ENCODE results near the gene SMC6. TPM values are rescaled to one million over a fixed set of nuclear protein-coding genes. Genes with fewer than 3 reads are reported as not detected.

Gene SMC6
- total and polyA plus RNA-seq, 2 experiments from 2014 or later: 53.4 to 59.8 TPM

DNA sequence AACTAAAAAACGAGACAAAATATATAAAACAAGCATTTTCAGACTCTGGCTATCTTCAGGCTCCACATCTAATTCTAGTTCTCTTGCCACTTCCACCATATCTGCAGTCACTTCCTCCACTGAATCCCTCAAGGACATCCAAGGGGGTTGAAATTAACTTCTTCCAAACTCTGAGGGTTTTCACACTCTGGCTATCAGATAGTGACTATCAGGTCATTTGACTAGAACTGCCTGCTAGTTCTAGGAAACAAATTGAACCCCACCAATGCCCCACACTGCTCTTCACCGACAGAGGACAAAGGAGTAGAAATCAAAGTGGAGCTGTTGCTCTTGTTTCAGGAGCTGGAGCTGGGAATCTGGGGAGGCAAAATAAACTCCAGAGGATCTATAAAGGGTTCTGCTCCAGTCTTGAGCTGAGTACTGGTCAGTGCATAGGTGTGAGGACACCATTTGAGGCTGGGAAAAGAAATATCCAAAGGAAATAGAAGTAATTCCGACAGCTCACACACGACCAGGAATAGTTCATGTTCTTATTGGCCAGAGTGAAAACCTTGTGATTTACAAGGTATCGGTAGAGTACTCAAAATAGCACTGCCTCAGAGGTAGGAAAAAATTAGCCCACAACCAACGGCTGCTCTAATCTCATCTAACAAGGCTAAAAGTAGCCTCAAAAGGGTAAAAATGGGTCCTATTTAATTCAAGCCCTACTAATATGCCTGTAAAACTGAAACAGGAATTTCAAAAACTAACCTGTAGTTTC is 71.3 kb downstream of the SMC6 start:
- no peak for ATAC-seq

DNA sequence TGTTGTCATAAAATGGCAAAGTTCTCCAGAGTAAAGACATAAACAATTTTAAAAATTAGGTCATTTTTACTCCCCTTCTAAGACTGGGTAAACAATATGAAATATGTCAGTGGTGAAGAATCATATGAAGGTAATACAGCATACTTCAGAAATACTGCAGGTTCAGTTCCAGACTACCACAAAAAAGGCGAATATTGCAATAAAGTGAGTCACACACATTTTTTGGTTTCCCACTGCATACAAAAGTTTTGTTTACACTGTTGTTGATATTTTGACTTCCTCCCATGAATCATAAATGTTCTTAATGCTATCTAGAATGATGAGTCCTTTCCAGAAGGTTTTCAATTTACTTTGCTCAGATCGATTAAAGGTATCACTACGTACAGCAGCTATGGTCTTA is 73.5 kb downstream of the SMC6 start:
- ATAC-seq (no peak), DNase-seq (ENCODE audit: low spot score) (no peak)
- Histone ChIP-seq H3F3A (replicated peaks; ENCODE audit: low read depth) (no peaks in the 10 kb centered on the region), H3K4me2 (no peak overlapping the region), H3K27ac (ENCODE audit: low read depth) (no peak overlapping the region), H3K36me3 (ENCODE audit: insufficient read depth) (peaks cover 15% of the 10 kb centered on the region; the same call in 1 of the 2 replicates), H3K79me2 (replicated peaks; ENCODE audit: insufficient read depth) (no peaks in the 10 kb centered on the region), H2AFZ (no peak overlapping the region), H3K9me2 (ENCODE audit: insufficient read depth) (no peaks in the 10 kb centered on the region), H3K4me1 (ENCODE audit: insufficient read depth) (no peaks in the 10 kb centered on the region), H3K4me3 (no peak overlapping the region), H4K20me1 (replicated peaks; ENCODE audit: insufficient read depth) (no peaks in the 10 kb centered on the region; the same call in 1 of the 2 replicates), H3K27me3 (ENCODE audit: insufficient read depth) (no peaks in the 10 kb centered on the region)
- Mint-ChIP-seq H3K4me1 (no peaks in the 10 kb centered on the region), H3K27ac (no peak overlapping the region), H3K36me3 (ENCODE audit: low read depth) (peaks cover 49% of the 10 kb centered on the region; the same call in 2 of the 3 replicates), H3K27me3 (ENCODE audit: insufficient read depth, low read depth, poor library complexity) (no peaks in the 10 kb centered on the region), H3K4me3 (no peak overlapping the region), H3K9me3 (no peaks in the 10 kb centered on the region)
- no peak for TF ChIP-seq CREB1 (CRISPR knock-in tag; IDR thresholded peaks at IDR 0.05; ENCODE audit: low read depth)
- TF ChIP-seq, protein P1, sequence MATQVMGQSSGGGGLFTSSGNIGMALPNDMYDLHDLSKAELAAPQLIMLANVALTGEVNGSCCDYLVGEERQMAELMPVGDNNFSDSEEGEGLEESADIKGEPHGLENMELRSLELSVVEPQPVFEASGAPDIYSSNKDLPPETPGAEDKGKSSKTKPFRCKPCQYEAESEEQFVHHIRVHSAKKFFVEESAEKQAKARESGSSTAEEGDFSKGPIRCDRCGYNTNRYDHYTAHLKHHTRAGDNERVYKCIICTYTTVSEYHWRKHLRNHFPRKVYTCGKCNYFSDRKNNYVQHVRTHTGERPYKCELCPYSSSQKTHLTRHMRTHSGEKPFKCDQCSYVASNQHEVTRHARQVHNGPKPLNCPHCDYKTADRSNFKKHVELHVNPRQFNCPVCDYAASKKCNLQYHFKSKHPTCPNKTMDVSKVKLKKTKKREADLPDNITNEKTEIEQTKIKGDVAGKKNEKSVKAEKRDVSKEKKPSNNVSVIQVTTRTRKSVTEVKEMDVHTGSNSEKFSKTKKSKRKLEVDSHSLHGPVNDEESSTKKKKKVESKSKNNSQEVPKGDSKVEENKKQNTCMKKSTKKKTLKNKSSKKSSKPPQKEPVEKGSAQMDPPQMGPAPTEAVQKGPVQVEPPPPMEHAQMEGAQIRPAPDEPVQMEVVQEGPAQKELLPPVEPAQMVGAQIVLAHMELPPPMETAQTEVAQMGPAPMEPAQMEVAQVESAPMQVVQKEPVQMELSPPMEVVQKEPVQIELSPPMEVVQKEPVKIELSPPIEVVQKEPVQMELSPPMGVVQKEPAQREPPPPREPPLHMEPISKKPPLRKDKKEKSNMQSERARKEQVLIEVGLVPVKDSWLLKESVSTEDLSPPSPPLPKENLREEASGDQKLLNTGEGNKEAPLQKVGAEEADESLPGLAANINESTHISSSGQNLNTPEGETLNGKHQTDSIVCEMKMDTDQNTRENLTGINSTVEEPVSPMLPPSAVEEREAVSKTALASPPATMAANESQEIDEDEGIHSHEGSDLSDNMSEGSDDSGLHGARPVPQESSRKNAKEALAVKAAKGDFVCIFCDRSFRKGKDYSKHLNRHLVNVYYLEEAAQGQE (IDR thresholded peaks at IDR 0.05; ENCODE audit: unreplicated experiment): no peak
- TF ChIP-seq, protein P2, sequence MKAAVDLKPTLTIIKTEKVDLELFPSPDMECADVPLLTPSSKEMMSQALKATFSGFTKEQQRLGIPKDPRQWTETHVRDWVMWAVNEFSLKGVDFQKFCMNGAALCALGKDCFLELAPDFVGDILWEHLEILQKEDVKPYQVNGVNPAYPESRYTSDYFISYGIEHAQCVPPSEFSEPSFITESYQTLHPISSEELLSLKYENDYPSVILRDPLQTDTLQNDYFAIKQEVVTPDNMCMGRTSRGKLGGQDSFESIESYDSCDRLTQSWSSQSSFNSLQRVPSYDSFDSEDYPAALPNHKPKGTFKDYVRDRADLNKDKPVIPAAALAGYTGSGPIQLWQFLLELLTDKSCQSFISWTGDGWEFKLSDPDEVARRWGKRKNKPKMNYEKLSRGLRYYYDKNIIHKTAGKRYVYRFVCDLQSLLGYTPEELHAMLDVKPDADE (IDR thresholded peaks at IDR 0.05): no peak
- TF ChIP-seq, protein P3, sequence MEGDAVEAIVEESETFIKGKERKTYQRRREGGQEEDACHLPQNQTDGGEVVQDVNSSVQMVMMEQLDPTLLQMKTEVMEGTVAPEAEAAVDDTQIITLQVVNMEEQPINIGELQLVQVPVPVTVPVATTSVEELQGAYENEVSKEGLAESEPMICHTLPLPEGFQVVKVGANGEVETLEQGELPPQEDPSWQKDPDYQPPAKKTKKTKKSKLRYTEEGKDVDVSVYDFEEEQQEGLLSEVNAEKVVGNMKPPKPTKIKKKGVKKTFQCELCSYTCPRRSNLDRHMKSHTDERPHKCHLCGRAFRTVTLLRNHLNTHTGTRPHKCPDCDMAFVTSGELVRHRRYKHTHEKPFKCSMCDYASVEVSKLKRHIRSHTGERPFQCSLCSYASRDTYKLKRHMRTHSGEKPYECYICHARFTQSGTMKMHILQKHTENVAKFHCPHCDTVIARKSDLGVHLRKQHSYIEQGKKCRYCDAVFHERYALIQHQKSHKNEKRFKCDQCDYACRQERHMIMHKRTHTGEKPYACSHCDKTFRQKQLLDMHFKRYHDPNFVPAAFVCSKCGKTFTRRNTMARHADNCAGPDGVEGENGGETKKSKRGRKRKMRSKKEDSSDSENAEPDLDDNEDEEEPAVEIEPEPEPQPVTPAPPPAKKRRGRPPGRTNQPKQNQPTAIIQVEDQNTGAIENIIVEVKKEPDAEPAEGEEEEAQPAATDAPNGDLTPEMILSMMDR (conservative IDR thresholded peaks at IDR 0.05; ENCODE audit: low read depth in 2 of 2): no peak

More for the DNA sequence above, 71.3 kb downstream of the SMC6 start:
- Histone ChIP-seq H3K4me2 (no peak overlapping the region), H3K27ac (ENCODE audit: low read depth) (no peak overlapping the region), H3K4me3 (no peak overlapping the region), H3K27me3 (ENCODE audit: insufficient read depth) (no peaks in the 10 kb centered on the region), H3K79me2 (replicated peaks; ENCODE audit: insufficient read depth) (no peaks in the 10 kb centered on the region), H3K36me3 (ENCODE audit: insufficient read depth) (peaks cover 17% of the 10 kb centered on the region; the same call in 1 of the 2 replicates), H3F3A (replicated peaks; ENCODE audit: low read depth) (no peaks in the 10 kb centered on the region), H4K20me1 (replicated peaks; ENCODE audit: insufficient read depth) (no peaks in the 10 kb centered on the region; the same call in 1 of the 2 replicates), H2AFZ (no peak overlapping the region), H3K4me1 (ENCODE audit: insufficient read depth) (no peaks in the 10 kb centered on the region), H3K9me2 (ENCODE audit: insufficient read depth) (no peaks in the 10 kb centered on the region)
- H3K4me3 Mint-ChIP-seq: no peak overlapping the region
- H3K27ac Mint-ChIP-seq: no peak overlapping the region
- H3K27me3 Mint-ChIP-seq (ENCODE audit: insufficient read depth, low read depth, poor library complexity): no peaks in the 10 kb centered on the region
- H3K4me1 Mint-ChIP-seq: no peaks in the 10 kb centered on the region
- peaks cover 51% of the 10 kb centered on the region; the same call in 2 of the 3 replicates for H3K36me3 Mint-ChIP-seq (ENCODE audit: low read depth)
- no peaks in the 10 kb centered on the region for H3K9me3 Mint-ChIP-seq
- no peak for DNase-seq (ENCODE audit: low spot score)
- TF ChIP-seq EZH2phosphoT487 (IDR thresholded peaks at IDR 0.05; ENCODE audit: unreplicated experiment): no peak
- no peak for TF ChIP-seq ZNF114 (CRISPR knock-in tag; IDR thresholded peaks at IDR 0.05)
- TF ChIP-seq STAT1 (IDR thresholded peaks at IDR 0.05; ENCODE audit: unreplicated experiment): no peak
- TF ChIP-seq, protein P3 (conservative IDR thresholded peaks at IDR 0.05; ENCODE audit: low read depth in 2 of 2): no peak
- TF ChIP-seq CREB1 (CRISPR knock-in tag; IDR thresholded peaks at IDR 0.05; ENCODE audit: low read depth): no peak
- no peak for TF ChIP-seq NANOG (IDR thresholded peaks at IDR 0.05; ENCODE audit: borderline replicate concordance)
